SIG-M5 (cell line): ENCODE measurements around the gene SPACA6.
"Not testable (repeated sequence)": the region's sequence is repeated elsewhere in the genome, so short reads cannot be mapped to it uniquely, and the experiment has no call there.

Source experiments
- DNase-seq: peaks from one replicate; lab custom pipeline; 2025; lab: John Stamatoyannopoulos, UW

Gene SPACA6, protein sequence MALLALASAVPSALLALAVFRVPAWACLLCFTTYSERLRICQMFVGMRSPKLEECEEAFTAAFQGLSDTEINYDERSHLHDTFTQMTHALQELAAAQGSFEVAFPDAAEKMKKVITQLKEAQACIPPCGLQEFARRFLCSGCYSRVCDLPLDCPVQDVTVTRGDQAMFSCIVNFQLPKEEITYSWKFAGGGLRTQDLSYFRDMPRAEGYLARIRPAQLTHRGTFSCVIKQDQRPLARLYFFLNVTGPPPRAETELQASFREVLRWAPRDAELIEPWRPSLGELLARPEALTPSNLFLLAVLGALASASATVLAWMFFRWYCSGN

DNA sequence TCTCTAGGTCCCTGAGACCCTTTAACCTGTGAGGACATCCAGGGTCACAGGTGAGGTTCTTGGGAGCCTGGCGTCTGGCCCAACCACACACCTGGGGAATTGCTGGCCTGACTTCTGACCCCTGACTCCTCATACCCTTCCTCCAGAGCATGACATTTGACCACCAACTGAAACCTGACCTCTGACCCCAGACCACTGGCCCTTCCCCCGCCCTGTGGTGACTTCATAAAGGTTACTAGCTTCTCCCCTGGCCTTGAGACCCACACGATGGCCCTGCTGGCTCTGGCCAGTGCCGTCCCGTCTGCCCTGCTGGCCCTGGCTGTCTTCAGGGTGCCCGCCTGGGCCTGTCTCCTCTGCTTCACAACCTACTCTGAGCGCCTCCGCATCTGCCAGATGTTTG, at the start of gene SPACA6:
SPACA6 (plus strand) TSS at position 71 of the 400 bp plus-strand sequence; CDS start at position 268, 197 bp downstream.
- DNase-seq: no peak

DNA sequence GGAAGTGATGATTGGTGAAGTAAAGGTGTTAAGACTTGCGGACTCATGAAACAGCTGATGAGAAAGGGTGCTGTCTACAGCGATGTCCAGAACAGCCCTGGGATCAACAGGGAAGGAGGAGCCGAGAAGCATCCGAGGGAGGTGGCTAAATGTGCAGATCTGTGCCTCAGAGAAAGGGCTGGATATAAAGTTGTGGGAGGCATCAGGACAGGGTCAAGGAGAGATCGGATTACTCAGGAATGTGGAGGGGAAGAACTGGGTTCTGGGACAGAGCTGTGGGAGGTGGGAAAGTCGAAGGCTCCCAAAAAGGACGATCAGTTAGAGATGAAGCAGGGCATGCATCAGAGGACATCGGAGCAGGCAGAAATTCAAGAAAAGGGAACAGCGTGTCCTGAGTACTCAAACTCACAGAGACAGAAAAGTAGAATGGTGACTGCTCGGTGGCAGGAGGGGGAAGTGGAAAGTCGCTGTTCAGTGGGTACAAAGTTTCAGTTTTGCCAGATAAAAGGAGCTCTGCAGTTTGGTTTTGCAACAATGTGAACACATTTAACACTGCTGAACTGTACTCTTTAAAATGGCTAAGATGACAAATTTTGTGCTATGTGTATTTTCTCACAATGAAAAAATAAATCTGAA, 48.4 kb upstream of the SPACA6 start:
- DNase-seq: no peak

DNA sequence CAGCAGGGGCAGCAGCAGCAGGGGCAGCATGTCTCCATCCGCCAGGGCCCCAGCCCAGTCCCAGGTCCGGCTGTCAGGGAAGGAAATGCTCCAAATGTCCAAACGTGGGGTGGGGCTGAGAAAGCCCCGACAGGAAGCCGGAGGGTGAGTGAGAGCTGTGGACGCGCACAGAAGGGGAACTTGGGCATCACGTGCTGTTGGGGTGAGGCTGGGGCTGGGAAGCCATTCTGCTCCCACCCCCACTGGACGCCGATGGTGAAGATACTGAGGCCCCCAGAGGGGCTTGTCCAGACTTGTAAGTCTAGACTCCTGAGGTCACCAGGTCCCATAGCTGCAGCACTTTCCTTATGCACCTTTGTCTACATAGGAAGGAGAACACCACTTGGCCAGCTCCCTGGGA, 46.4 kb upstream of the SPACA6 start, which contains the start of gene SIGLEC14:
SIGLEC14 (minus strand) TSS at position 96 of the 400 bp plus-strand sequence; CDS start at position 30, 66 bp downstream.
- not testable (repeated sequence) for DNase-seq

DNA sequence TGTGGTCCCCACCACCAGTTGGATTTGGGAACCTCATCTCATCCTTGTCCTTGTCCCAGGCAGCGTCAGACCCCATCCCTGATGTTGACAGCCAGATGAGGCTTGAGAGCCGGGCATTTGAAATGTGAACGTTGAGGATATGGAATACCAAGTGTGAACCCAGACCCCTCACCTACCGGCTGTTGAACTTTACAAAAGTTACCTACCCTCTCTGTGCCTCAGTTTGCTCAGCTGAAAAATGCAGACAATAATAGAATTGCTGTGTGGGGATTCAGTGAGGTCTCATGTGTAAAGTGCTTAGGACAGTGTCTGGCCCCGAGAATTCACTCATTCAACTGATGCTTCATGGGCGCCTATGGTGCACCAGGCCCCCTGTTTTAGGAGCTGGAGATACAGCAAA, 45.8 kb upstream of the SPACA6 start:
- no peak for DNase-seq

DNA sequence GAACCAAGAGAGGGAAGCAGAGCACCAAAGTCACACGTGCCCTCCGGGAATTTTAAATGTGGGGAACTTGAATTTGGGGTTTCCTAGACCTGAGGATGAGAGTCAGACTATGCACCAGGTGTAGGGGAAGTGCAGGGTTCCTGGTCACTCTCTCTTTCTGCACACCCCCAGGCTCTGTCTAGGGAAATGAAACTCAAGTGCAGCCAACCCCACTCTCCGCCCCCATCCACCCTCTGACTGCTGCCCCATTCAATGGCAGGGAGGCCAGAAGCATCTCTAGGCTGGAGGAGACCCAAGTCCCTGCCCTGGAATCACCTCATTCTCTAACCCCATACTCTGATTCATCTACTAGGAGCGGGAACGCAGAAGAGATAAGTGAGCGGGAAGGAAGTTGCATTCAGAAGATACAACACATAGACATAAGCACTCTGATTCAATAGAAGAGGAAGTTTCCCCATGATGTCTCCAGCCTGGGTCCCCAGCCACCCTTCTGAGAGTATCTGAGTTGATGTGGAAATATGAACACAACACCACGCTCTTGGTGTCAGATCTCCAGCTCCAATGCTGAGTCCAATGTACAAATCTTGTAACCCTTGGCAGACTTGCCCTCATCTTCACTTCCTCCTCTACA, 41.8 kb upstream of the SPACA6 start:
- DNase-seq: no peak

DNA sequence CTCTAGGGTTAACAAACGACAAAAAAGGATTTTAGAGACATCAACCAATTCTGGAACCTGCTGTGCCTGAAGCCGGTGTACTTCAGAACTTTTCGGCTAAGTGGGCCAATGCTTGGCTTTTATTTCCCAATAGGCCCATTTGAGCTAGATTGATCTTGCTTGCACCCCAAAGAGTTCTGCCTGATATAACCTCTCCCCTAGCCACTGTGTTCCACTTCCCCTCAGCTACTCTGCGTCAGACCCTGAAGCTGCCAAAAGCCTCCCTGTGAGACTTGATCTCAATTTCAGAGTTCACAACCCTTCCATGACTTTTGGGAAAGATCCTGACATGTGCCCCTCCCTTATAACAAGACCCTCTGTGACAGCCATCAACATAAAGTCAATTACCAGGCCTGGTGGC, 40.9 kb upstream of the SPACA6 start:
- no peak for DNase-seq

DNA sequence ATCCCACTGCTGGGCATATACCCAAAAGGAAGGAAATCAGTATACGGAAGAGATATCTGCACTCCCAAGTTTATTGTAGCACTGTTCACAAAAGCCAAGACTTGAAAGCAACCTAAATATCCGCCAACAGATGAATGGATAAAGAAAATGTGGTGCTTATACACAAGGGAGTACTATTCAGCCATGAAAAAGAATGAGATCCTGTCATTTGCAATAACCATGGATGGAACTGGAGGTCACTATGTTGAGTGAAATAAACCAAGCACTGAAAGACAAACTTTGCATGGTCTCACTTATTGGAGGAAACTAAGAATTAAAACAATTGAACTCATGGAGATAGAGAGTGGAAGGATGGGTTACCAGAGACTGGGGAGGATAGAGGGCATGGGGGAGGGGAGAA, 40.0 kb upstream of the SPACA6 start:
- no peak for DNase-seq

DNA sequence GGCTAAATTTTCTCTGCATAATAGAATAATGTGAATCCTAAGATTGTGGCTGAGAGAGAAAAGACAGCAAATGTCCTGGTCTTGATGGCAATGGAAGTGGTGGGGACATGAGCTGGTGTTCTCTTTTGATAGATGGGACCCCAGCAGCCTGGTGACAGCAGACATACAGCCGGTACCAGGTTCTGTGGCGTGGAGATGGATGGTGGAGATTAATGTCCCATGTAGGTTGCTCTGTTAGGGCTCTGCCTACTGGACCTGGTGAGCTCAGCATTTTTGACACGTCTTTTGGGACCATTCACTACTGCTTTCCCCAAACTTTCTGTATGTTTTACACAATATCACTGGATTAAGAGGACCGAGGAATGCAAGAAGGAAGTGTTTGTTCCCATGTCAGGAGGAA, 38.3 kb upstream of the SPACA6 start:
- no peak for DNase-seq

DNA sequence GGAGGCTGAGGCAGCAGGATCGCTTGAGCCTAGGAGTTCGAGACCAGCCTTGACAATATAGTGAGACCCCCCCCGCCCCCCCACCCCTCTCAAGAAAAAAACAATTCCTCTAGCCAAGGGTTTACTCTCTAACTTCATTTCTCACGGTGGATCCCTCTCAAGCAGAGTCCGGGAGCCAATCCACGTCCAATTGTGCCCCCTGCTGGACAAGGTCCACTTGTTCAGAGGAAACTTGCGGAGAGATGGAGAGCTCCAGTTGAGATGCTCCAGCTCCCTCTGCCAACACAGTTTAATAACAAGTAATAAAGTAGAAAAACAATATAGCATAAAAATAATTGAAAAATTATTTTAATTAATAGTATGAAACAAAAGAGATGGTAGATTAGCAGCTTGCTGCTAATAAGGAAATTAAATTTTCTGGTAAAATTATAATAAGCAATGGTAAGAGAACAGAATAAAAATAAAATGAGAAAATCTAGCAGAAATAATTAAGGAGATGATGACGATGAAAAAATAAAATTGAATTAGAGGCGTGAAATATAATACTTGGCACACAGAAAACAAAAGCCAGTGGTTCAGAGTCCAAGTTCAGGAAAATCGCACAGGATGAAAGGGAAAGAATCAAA, 32.0 kb upstream of the SPACA6 start:
- no peak for DNase-seq

DNA sequence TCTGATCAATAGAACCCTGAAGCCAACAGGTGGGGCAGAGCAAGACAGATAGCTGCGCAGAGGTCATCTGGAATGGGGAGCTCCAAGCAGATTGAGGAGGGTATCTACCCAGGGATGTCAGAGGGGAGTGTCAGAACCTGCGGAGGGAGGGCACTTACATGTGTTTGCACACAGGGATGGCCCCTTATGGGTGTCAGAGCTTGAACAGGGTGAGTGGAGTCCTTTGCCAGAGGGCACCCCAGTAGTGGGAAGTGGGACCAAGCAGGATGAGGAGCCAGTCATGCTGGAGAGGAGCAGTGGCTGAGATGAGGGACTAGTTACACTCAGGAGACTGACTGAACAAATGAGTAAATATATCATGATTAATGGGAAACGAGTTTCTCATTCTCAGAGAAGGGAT, 29.5 kb upstream of the SPACA6 start:
- DNase-seq: no peak

DNA sequence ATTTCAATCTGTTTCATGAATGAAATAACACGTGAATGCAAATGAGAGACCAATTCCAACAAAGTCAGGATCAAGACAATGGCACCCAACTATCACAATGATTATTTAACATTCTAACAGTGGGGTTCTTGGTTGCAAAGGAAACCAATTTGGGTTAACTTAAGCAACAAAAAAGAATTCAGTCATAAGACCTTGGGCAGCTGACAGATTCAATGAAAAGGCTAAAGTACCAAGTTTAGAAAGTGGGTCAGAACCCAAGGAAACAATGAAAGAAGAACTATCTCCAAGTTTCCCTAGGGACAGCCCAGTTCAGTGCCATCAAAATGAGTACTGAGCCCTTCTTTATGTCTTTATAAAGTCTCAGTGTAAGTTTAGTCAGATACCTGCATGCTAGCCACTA, 29.0 kb upstream of the SPACA6 start:
- no peak for DNase-seq

DNA sequence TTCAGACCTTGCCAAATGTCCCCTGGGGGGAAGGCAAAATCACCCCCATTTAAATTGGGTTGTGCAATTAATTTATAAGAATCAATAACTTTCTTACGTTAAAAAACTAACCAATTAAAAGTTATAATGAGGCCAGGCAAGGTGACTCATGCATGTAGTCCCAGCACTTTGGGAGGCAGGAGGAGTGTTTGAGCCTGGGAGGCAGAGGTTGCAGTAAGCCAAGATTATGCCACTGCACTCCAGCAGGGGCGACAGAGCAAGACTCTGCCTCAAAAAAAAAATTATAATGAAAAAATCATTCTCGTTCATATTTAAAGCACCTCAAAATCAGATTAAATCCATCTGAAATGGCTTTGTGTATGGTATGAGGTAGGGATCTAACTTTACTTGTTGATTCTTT, 28.1 kb upstream of the SPACA6 start:
- no peak for DNase-seq

DNA sequence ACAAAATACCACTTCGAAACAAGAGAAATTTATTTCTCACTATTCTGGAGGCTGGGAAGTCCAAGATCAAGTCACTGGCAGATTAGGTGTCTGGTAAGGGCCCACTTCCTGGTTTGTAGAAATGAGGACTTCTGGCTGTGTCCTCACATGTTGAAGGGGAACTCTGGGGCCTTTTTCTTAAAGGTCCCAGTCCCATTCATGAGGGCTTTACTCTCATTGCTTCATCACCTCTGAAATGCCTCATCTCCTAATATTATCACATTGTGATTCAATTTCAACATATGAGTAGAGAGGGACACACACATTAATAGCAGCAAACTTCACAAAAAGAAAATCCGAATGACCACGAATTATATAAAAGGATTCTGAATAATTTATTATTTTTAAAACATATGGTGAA, 24.9 kb upstream of the SPACA6 start:
- DNase-seq: no peak

DNA sequence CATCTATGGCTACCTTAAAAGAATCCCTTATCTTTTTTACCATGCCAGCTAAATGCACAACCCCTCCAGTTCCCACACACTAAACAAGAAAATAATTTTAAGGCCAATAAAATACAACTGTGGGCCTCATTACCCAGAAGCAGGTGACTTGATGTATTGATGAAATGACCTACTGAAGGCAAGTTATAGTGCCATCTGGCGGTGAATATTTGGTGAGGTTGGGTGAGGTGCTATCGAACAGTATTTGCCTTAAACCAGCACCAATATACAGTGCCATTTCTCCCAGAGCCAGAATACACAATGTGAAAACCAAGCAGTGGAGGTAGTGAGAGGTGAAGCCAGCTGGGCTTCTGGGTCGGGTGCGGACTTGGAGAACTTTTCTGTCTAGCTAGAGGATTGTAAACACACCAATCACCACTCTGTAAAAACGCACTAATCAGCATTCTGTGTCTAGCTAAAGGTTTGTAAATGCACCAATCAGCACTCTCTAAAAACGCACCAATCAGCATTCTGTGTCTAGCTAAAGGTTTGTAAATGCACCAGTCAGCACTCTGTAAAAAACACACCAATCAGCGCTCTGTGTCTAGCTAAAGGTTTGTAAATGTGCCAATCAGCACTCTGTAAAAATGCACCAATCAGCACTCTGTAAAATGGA, 17.1 kb upstream of the SPACA6 start:
- not testable (repeated sequence) for DNase-seq

DNA sequence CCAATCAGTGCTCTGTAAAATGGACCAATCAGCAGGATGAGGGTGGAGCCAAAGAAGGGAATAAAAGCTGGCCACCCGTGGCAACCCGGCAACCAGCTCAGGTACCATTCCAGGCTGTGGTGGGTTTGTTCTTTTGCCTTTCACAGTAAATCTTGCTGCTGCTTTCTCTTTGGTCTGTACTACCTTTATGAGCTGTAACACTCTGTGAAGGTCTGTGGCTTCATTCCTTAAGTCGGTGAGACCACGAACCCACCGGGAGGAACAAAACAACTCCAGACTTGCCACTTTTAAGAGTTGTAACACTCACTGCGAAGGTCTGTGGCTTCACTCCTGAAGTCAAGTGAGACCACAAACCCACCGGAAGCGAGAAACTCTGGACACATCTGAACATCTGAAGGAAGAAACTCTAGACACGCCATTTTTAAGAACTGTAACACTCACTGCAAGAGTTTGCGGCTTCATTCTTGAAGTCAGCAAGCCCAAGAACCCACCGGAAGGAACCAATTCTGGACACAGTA, 16.5 kb upstream of the SPACA6 start:
- DNase-seq: no peak

DNA sequence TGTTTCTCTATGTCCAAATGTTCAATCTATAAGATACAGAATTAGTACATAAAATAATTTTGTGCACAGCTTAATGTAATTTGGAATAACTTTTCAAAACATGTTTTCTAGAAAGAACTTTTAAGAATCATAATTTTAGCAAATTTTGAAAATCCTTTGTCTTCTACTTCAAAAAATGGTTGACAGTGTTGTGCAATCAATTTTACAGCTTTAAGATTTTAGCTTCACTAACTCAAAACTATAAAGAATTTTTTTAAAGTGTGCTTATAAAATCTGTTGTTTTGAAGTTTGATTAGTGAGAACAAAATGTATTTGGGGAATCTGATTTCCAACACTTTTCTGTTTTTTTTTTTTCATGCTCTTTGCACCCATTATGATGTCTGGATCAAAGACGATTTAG, 12.7 kb upstream of the SPACA6 start:
- no peak for DNase-seq

DNA sequence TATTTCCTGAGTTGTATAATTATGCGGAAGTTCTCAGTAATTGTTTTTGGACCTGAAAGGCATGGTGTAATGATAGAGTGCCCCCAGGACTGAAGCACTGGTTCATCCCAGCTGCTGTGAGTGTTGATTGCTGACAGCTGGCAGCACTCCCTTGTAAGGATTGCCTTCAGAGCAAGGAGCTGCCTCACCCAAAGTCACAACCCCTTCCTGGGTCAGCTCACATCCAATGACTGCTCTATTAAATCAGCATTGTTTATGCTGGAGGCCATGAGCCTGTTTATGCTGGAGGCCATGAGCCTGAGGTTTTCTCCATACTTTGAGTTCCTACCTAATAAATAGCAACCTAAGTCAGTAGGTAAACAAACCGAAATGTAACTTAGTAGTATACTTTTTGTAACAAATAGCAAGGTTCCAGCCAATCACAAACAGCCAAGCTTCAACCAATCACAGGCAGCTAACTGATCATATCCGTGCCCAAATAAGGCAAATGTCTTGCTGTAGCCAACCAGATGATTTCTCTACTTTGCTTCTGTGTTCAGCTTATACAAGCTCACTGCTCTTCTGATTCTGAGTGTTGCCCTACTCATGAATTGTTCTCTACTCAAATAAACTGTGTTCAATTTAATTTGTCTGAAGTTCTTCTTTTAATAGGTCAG, 11.7 kb upstream of the SPACA6 start:
- DNase-seq: no peak

DNA sequence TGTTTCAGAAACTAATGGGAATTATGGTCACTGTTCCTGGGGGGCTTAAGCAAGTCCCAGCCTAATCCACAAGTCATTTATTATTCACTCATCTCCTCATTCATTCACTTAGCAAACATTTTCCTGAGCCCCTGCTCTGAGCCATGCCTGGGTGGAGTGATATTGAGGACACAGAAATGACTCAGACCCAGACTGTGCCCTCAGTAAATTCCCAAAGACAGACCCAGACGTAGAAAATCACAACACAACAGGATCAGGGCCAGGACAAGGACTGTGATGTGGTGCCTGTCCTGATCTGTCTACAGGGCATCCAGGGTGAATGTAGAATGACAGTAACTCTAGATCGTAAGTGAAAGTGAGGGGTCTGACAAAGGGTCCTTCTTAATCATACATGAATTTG, 7.0 kb upstream of the SPACA6 start:
- no peak for DNase-seq

DNA sequence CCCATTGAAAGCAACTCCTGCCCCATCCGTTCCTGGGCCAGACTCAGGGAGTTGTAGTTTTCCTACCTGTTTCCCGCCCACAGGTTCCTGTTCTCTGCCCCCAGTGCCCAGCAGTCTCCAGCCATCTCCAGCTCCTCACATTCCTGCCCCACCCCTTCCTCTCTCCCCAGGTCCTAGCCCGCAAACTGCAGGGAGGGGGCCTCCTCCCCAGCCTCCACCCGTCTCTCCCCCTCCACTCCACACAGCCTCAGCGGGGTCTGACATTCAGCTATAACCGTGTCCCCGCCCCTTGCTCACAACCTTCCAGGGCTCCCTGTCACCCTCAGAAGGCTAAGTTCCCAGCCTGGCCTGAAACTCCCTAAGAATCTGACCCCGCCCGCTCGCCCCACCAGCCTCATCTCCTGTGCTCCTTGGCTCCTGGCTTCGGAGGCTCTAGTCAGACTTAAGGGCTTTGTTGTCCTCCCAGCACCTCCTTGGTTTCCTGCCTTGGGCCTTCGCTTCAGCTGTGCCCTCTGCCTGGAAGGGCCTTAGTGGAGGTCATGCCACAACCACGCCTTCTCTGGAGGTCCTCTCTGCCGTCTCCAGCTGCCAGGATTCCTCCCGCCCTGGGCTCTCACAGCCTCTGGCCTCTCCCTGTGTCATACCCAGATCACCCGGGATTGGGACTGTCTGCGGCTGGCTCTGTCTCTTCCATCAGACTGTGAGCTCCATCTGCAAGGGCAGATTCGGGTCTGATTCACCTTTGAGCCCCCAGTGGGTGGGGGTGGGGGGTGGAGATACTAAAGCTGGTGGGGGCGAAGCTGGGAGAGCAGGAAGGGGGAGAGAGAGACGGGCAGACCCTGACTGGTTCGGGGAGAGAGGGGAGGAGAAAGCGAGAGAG, 5.1 kb upstream of the SPACA6 start:
- no peak for DNase-seq
